Measurements from ENCODE around the gene BLID. TPM values are rescaled to one million over a fixed set of nuclear protein-coding genes. Genes with fewer than 3 reads are reported as not detected.

Gene BLID
- total RNA-seq, 1 experiment from 2014 or later: not detected

DNA sequence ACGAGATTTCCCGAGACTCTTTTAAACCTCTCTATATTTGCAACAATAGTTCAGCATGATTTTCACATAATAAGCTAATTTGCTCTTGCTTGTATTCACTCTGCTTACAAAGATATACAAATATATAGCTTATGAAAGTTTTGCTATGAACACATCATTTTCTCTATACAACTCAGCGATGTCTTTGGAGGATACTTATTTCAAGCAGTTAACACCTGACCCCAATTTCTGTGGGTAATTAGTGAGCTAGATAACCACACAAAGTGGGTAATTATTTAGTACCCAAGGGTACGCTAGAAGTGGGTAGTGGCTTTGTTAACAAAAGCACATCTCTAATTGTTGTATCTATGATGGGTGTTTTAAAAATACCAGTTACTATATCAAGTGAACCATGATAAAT, 12.3 kb downstream of the BLID start:
- no peak overlapping the region for H2BK5ac ChIP-seq (ENCODE audit: insufficient read length, low read length)
- no peaks in the 10 kb centered on the region for H3K9me3 ChIP-seq (ENCODE audit: control insufficient read depth, low read depth, low read length)
- no peaks in the 10 kb centered on the region for H3K36me3 Mint-ChIP-seq (ENCODE audit: insufficient read depth in 1 of 3, low read depth in 3 of 3)
- H3T11ph ChIP-seq (ENCODE audit: low read length): no peak overlapping the region
- no peak overlapping the region for H2BK15ac ChIP-seq (ENCODE audit: low read depth, low read length)
- H3K4me2 ChIP-seq (ENCODE audit: insufficient read depth, insufficient read length, low read length): no peak overlapping the region
- no peak overlapping the region for H3K27ac ChIP-seq (ENCODE audit: insufficient read length, low read depth, low read length)
- H3K4me1 ChIP-seq (ENCODE audit: insufficient read depth, low read length): no peaks in the 10 kb centered on the region; the same call in 1 of the 2 replicates
- WGBS (ENCODE audit: extremely low coverage, insufficient read length, low lambda C conversion rate): no CpG with 5 or more reads among the region's 4 CpGs
- H4K8ac ChIP-seq (replicated peaks; ENCODE audit: insufficient read length, low read depth, low read length): no peak overlapping the region
- TF ChIP-seq, protein P1, sequence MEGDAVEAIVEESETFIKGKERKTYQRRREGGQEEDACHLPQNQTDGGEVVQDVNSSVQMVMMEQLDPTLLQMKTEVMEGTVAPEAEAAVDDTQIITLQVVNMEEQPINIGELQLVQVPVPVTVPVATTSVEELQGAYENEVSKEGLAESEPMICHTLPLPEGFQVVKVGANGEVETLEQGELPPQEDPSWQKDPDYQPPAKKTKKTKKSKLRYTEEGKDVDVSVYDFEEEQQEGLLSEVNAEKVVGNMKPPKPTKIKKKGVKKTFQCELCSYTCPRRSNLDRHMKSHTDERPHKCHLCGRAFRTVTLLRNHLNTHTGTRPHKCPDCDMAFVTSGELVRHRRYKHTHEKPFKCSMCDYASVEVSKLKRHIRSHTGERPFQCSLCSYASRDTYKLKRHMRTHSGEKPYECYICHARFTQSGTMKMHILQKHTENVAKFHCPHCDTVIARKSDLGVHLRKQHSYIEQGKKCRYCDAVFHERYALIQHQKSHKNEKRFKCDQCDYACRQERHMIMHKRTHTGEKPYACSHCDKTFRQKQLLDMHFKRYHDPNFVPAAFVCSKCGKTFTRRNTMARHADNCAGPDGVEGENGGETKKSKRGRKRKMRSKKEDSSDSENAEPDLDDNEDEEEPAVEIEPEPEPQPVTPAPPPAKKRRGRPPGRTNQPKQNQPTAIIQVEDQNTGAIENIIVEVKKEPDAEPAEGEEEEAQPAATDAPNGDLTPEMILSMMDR (conservative IDR thresholded peaks at IDR 0.05): no peak
- H3K79me1 ChIP-seq (ENCODE audit: insufficient read depth, low read depth, low read length, poor library complexity, severe bottlenecking): no peaks in the 10 kb centered on the region
- H3K56ac ChIP-seq (ENCODE audit: insufficient read length, low read depth, low read length): no peak overlapping the region
- H3K4me3 Mint-ChIP-seq: no peak overlapping the region
- H2BK120ac ChIP-seq (ENCODE audit: low read depth, low read length, poor library complexity, severe bottlenecking): no peak overlapping the region
- peaks cover 21% of the 10 kb centered on the region for H3K27me3 Mint-ChIP-seq (ENCODE audit: low read depth)
- no peak overlapping the region for H2BK12ac ChIP-seq (ENCODE audit: insufficient read length, low read depth, low read length)
- H3K4ac ChIP-seq (ENCODE audit: low read depth, low read length): no peak overlapping the region
- DNase-seq: no peak
- H3K79me2 ChIP-seq (ENCODE audit: insufficient read depth, low read length): no peaks in the 10 kb centered on the region
- no peak overlapping the region for H2AK5ac ChIP-seq (ENCODE audit: insufficient read length, low read length)
- H4K91ac ChIP-seq (ENCODE audit: insufficient read length, low read depth, low read length): no peak overlapping the region
- H2AFZ ChIP-seq (ENCODE audit: low read length): no peak overlapping the region
- no peaks in the 10 kb centered on the region for H4K20me1 ChIP-seq (ENCODE audit: control insufficient read depth, insufficient read depth, insufficient read length)
- no peak overlapping the region for H3K18ac ChIP-seq (ENCODE audit: insufficient read length, low read depth, low read length)
- H3K9me3 Mint-ChIP-seq: no peaks in the 10 kb centered on the region; a peak in 1 of 5 replicates
- no peak overlapping the region for H3K23ac ChIP-seq (ENCODE audit: insufficient read length, low read depth, low read length)
- no peak overlapping the region for H3K14ac ChIP-seq (ENCODE audit: insufficient read depth, low read length)
- H4K5ac ChIP-seq (ENCODE audit: insufficient read length, low read depth, low read length): no peak overlapping the region
- H3K27me3 ChIP-seq (ENCODE audit: insufficient read depth, low read length): no peaks in the 10 kb centered on the region; the same call in 1 of the 2 replicates
- no peak overlapping the region for H2BK20ac ChIP-seq (ENCODE audit: low read depth, low read length, poor library complexity, severe bottlenecking)
- peaks cover 26 to 32% of the 10 kb centered on the region in 2 experiments for H3K4me1 Mint-ChIP-seq
- H3K9ac ChIP-seq (ENCODE audit: extremely low read depth, insufficient read length, low read length): no peak overlapping the region
- H3K27ac Mint-ChIP-seq: no peak overlapping the region
- peaks cover 9% of the 10 kb centered on the region for H3K23me2 ChIP-seq (ENCODE audit: insufficient read length, low read depth, low read length, poor library complexity, severe bottlenecking)
